ENCODE data around the gene MID1.
"Not testable (repeated sequence)": the region's sequence is repeated elsewhere in the genome, so short reads cannot be mapped to it uniquely, and the experiment has no call there.

Gene MID1

GRCh38 chrX:10591363-10592335 is 28.7 kb downstream of the MID1 start:
- TF ChIP-seq, protein P1, sequence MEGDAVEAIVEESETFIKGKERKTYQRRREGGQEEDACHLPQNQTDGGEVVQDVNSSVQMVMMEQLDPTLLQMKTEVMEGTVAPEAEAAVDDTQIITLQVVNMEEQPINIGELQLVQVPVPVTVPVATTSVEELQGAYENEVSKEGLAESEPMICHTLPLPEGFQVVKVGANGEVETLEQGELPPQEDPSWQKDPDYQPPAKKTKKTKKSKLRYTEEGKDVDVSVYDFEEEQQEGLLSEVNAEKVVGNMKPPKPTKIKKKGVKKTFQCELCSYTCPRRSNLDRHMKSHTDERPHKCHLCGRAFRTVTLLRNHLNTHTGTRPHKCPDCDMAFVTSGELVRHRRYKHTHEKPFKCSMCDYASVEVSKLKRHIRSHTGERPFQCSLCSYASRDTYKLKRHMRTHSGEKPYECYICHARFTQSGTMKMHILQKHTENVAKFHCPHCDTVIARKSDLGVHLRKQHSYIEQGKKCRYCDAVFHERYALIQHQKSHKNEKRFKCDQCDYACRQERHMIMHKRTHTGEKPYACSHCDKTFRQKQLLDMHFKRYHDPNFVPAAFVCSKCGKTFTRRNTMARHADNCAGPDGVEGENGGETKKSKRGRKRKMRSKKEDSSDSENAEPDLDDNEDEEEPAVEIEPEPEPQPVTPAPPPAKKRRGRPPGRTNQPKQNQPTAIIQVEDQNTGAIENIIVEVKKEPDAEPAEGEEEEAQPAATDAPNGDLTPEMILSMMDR (conservative IDR thresholded peaks at IDR 0.05; ENCODE audit: low read depth, low read length): no peak
- DNase-seq (ENCODE audit: low read depth): no peak
- no peak overlapping the region for H3K4me3 ChIP-seq (ENCODE audit: low read depth, low read length)

DNA sequence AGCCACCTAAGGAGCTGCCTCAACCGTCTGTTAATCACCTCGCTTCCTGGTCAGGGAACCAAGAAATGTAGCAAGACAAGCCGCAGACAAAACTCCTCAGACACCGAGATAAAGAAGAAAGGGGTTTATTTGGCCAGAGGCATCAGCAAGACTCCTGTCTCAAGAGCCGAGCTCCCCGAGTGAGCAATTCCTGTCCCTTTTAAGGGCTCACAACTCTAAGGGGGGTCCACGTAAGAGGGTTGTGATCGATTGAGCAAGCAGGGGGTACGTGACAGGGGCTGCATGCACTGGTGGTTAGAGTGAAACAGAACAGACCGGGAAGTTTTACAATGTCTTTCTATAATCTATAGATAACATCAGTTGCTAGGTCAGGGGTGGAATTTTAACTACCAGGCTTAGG is 30.6 kb downstream of the MID1 start:
- H3K4me3 ChIP-seq (ENCODE audit: low read depth, low read length); DNase-seq (ENCODE audit: low read depth): not testable (repeated sequence)

DNA sequence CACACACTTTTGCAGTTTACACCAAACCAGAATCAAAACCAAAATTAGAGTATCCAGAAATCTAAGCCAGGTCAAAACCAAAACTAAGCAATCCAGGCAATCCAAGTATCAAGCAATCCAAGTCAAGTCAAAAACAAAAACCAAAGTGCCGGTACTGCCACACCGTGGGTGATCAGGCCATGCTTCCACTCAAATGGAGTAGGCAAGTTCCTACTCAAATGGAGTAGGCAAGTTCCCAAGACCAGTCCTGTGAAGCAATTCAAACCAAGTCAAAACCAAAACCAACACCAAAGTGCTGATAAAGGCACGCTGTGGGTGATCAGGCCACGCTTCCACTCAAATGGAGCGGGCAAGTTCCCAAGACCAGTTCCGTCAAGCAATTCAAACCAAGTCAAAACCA is 31.3 kb downstream of the MID1 start:
- TF ChIP-seq, protein P1 (conservative IDR thresholded peaks at IDR 0.05; ENCODE audit: low read depth, low read length): no peak
- H3K4me3 ChIP-seq (ENCODE audit: low read depth, low read length): no peak overlapping the region
- no peak for DNase-seq (ENCODE audit: low read depth)

GRCh38 chrX:10584882-10585281 is 35.5 kb downstream of the MID1 start:
- DNase-seq (ENCODE audit: low read depth); H3K4me3 ChIP-seq (ENCODE audit: low read depth, low read length): not testable (repeated sequence)

GRCh38 chrX:10582945-10583344 is 37.4 kb downstream of the MID1 start:
- DNase-seq (ENCODE audit: low read depth): peak; percentile 60
- no peak overlapping the region for H3K4me3 ChIP-seq (ENCODE audit: low read depth, low read length)
- TF ChIP-seq, protein P1 (conservative IDR thresholded peaks at IDR 0.05; ENCODE audit: low read depth, low read length): no peak

DNA sequence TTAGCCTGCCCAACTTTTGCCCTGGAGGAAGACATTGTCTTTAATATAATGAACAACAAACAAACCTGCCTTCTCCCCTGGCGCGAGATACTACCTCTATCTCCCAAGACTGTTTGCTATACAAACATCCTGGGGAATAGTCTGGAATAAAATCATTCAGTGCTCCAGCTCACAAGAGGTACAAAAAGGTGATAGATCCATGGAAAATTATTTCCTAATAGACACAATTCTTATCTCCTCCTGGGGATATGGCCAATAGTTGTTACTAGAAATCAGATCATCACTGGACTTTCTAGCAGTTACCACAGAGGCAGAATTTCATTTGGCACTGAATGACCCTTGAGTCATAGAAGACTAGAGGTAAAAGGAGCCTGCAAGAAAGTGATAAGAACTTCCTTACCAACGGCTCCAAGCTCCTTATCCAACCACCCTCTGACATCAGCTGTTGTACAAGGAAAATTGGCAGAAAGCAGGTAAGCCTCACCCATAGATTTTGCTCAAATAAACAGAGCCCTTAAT is 38.1 kb downstream of the MID1 start:
- peak; percentile 34 for DNase-seq (ENCODE audit: low read depth)
- TF ChIP-seq, protein P1 (conservative IDR thresholded peaks at IDR 0.05; ENCODE audit: low read depth, low read length): no peak
- no peak overlapping the region for H3K4me3 ChIP-seq (ENCODE audit: low read depth, low read length)

DNA sequence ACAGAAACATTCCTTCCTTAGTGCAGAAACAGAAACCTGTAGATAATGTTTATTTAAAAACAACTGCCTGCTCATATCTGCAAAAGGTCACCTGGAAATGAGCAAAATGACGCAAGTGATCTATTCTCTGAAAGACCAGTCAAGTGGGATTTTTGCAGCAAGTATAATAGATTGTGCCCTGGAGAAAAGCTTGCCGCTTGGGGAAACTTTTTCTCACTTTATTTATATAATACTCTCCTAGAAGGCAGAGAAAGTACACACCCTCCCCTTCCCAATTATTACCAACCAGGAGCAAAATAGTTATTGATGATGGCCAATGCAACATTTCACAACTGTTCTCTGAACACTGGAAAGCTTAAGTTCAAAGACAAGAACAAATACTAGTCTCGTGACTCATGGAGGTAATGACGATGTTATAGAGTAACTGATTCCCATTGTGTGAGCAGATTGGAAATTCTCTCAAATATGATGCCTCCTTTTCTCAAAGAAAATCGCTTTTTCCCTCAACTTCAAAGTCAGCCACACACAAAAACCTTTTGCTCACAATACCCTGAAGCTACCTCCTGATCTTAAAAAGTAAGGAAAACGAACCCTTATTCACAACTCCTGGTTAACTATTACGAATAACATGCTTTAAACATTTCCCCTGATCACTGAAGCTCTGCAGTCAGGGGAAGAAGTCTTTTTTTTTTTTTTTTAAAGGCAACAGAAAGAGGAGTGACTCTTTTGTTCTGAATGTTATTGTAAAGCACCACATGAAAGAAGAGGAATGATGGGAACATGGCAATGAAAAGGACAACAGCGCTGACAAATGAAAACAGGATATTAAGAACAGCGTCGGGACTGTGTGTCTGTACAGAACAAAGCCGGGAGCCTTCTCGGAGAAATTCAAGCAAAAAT is 41.0 kb downstream of the MID1 start:
- H3K4me3 ChIP-seq (ENCODE audit: low read depth, low read length): peak overlapping the region; percentile 25
- TF ChIP-seq, protein P1 (conservative IDR thresholded peaks at IDR 0.05; ENCODE audit: low read depth, low read length): no peak
- peak; percentile 76 for DNase-seq (ENCODE audit: low read depth)
